Kidney (tissue), 14 donors: ENCODE data around the gene PTPRC. TPM values are rescaled to one million over a fixed set of nuclear protein-coding genes. Genes with fewer than 3 reads are reported as not detected.

Source experiments
- DNase-seq, 5 donors: peaks; one replicate each; pipeline ENCODE4 v3.0.0-alpha.2; 2013 to 2020
- FAIRE-seq: peaks from 2 replicates; lab custom pipeline; 2012; peaks lifted over from hg19 to GRCh38; lab: Jason Lieb, UNC
- H3K27ac ChIP-seq, 2 donors: one replicate each; pipeline ENCODE4 v1.7.0; 2013; ENCODE audit warnings: low read depth in 2 of 2, low read length in 2 of 2, inconsistent platforms in 1 of 2
- H3K27me3 ChIP-seq: one replicate; pipeline ENCODE4 v1.7.1; 2013; ENCODE audit warnings: low read length, inconsistent platforms; ENCODE audit not compliant: control insufficient read depth, insufficient read depth
- H3K36me3 ChIP-seq, 3 donors: one replicate each; pipeline versions ENCODE4 v1.7.0 to v1.7.1; 2013; ENCODE audit warnings: low read length in 3 of 3, control low read depth in 1 of 3, inconsistent platforms in 1 of 3; ENCODE audit not compliant: insufficient read depth in 3 of 3, control insufficient read depth in 2 of 3
- H3K4me1 ChIP-seq, 3 donors: one replicate each; pipeline versions ENCODE4 v1.7.0 to v1.7.1; 2013; ENCODE audit warnings: low read length in 3 of 3, inconsistent platforms in 1 of 3, low read depth in 1 of 3; ENCODE audit not compliant: control insufficient read depth in 2 of 3, insufficient read depth in 2 of 3
- H3K4me3 ChIP-seq, 3 donors: one replicate each; pipeline versions ENCODE4 v1.7.0 to v1.8.1; 2013; ENCODE audit warnings: low read length in 3 of 3, control low read depth in 1 of 3, inconsistent platforms in 1 of 3
- H3K9ac ChIP-seq, 3 donors: one replicate each; pipeline versions ENCODE4 v1.7.0 to v1.7.1; 2013; ENCODE audit warnings: low read length in 3 of 3, control low read depth in 1 of 3, inconsistent platforms in 1 of 3
- H3K9me3 ChIP-seq, 3 donors: one replicate each; pipeline versions ENCODE4 v1.7.0 to v1.7.1; 2013; ENCODE audit warnings: low read length in 3 of 3, control low read depth in 1 of 3, inconsistent platforms in 1 of 3; ENCODE audit not compliant: control insufficient read depth in 2 of 3, insufficient read depth in 1 of 3
- intact Hi-C: fragments of 100-400 bp; cut with DNase I; formaldehyde crosslinking; loops from one replicate; pipeline ENCODE4 v1.11.1; 2022
- polyA plus RNA-seq: library from polyadenylated mRNA; stranded (reverse); fragments of 350-450 nt; fragmentation: Illumina TruSeq; extraction: RNeasy Lipid Tissue Mini Kit (QIAGEN cat#74804); gene quantifications from one replicate; pipeline ENCODE4 v1.2.3, GENCODE V29; 2014; ENCODE audit warnings: low read depth, low replicate concordance; ENCODE audit not compliant: insufficient read depth
- total RNA-seq: library from RNA; stranded (reverse); fragmentation: NEBNext Ultra II Directional; extraction: Animal tissue kit (Norgen Biotek cat#: 25700); gene quantifications from one replicate; pipeline ENCODE4 v1.2.1, GENCODE V29; 2021
- TF ChIP-seq, protein P1 (sequence below): IDR thresholded peaks from 3 replicates; pipeline ENCODE4 v1.5.1; 2012; ENCODE audit warnings: mild to moderate bottlenecking, moderate library complexity, borderline replicate concordance; ENCODE audit not compliant: insufficient read depth; ENCODE audit errors: extremely low read depth
- donor health status: control.
- donor health status: control.
- donor health status: control.
- donor health status: control.
- donor health status: control.
- donor health status: DM: yes; HTN: yes; CAD: no.
- donor health status: Normal renal cell carcinoma (clear cell type).

Gene PTPRC
- total and polyA plus RNA-seq, 2 donors from 2014 or later: 1.4 to 60.2 TPM

DNA sequence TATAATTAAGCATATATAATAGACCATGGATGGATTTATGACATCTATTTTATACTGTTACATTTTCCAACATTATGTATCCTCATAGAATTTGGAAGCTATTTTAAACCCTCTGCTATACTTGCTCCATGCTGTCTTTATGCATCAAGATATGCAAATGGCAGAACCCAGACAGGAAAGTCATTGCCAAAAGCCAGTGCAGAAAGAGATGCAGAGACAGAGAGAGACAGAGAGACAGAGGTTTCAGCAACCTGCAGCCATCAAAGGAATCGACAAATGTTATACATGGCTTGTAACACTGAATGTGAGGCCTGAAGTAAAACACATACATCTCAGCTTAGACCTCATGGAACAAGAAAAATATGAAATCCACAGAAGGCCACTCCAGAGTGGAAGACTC lies 7.5 kb upstream of the PTPRC start:
- intact Hi-C loops: no loop called here
- H3K9ac ChIP-seq: no peak overlapping the region
- no peaks in the 10 kb centered on the region for H3K36me3 ChIP-seq
- no peak for FAIRE-seq
- no peak for DNase-seq
- TF ChIP-seq, protein P1, sequence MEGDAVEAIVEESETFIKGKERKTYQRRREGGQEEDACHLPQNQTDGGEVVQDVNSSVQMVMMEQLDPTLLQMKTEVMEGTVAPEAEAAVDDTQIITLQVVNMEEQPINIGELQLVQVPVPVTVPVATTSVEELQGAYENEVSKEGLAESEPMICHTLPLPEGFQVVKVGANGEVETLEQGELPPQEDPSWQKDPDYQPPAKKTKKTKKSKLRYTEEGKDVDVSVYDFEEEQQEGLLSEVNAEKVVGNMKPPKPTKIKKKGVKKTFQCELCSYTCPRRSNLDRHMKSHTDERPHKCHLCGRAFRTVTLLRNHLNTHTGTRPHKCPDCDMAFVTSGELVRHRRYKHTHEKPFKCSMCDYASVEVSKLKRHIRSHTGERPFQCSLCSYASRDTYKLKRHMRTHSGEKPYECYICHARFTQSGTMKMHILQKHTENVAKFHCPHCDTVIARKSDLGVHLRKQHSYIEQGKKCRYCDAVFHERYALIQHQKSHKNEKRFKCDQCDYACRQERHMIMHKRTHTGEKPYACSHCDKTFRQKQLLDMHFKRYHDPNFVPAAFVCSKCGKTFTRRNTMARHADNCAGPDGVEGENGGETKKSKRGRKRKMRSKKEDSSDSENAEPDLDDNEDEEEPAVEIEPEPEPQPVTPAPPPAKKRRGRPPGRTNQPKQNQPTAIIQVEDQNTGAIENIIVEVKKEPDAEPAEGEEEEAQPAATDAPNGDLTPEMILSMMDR: no peak
- no peaks in the 10 kb centered on the region for H3K4me1 ChIP-seq
- no peaks in the 10 kb centered on the region for H3K27me3 ChIP-seq
- H3K9me3 ChIP-seq: no peaks in the 10 kb centered on the region
- no peak overlapping the region for H3K4me3 ChIP-seq
- no peak overlapping the region for H3K27ac ChIP-seq

DNA sequence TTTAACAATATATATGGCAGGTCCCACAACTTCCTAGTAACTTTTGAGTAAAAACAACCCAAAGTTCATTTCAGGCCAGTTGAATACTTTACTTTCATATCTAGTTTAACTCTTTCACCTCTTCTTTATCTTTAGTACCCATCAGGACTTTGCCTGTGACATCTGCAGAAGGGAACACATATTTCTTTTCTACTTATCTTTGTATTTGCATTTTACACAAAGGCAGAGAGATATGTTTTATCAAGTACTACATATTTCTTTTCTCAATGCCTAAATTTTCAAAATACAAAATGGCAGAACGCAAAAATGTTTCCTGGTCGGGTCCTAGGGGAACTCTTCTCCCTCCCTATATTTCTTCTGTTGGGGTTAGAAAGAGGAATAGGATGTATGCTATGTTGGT lies 6.8 kb upstream of the PTPRC start:
- Histone ChIP-seq H3K36me3 (no peaks in the 10 kb centered on the region), H3K27ac (no peak overlapping the region), H3K4me3 (no peak overlapping the region), H3K27me3 (no peaks in the 10 kb centered on the region), H3K9ac (no peak overlapping the region), H3K9me3 (no peaks in the 10 kb centered on the region), H3K4me1 (no peaks in the 10 kb centered on the region)
- FAIRE-seq: no peak
- intact Hi-C loops: no loop called here
- TF ChIP-seq, protein P1: no peak
- DNase-seq: no peak

DNA sequence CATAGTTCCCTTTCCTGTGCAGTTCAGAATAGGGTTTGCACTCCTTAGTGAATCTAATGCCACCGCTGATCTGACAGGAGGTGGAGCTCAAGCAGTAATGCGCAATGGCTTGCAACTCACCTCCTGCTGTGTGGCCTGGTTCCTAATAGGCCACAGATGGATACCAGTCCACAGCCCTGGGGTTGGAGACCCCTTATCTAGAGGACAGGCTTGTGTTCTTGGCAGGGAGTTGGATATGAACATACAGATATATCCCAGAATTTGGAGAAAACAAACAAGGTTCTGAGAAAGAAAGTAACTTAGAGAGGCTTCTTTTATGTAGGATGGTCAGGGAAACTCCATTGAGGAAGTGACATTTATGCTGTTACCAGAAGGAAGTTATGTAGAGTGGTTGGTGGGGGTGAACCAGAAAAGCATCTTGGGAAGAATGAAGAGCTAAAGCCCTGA lies 5.1 kb upstream of the PTPRC start:
- H3K9ac ChIP-seq: no peak overlapping the region
- FAIRE-seq: no peak
- intact Hi-C loops: no loop called here
- no peaks in the 10 kb centered on the region for H3K27me3 ChIP-seq
- H3K27ac ChIP-seq: no peak overlapping the region
- H3K36me3 ChIP-seq: no peaks in the 10 kb centered on the region
- no peaks in the 10 kb centered on the region for H3K4me1 ChIP-seq
- no peak overlapping the region for H3K4me3 ChIP-seq
- DNase-seq: no peak
- no peaks in the 10 kb centered on the region for H3K9me3 ChIP-seq
- TF ChIP-seq, protein P1: no peak

DNA sequence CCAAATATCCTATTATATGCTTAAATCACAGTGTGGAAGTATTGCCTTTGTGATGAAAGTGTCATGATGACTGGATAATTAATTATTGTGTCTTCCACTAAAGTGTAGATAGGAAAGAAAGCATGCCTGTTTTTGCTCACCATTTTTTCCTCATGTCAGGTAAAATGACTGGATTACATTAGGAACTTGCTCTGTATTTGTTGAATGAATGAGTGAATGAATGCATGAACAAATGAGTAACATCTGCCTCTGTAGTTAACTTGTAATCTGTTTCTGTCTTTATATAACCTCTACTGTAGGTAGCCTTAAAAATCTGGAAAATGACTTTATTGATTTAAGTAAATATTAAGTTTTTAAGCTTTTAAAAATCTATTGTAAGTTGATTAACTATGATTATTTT lies 2.9 kb upstream of the PTPRC start:
- DNase-seq (no peak), FAIRE-seq (no peak)
- Histone ChIP-seq H3K9me3 (no peaks in the 10 kb centered on the region), H3K36me3 (no peaks in the 10 kb centered on the region), H3K9ac (no peak overlapping the region), H3K27ac (no peak overlapping the region), H3K27me3 (no peaks in the 10 kb centered on the region), H3K4me1 (no peaks in the 10 kb centered on the region), H3K4me3 (no peak overlapping the region)
- intact Hi-C loops: no loop called here
- TF ChIP-seq, protein P1: no peak
